ENCODE measurements around the gene HSD17B12.

- TF ChIP-seq CSDC2 (CRISPR knock-in tag; IDR thresholded peaks at IDR 0.05) (no peak), PATZ1 (CRISPR knock-in tag; IDR thresholded peaks at IDR 0.05; ENCODE audit: borderline replicate concordance) (no peak), ZFP30 (CRISPR knock-in tag; IDR thresholded peaks at IDR 0.05) (no peak), BACH2 (CRISPR knock-in tag; IDR thresholded peaks at IDR 0.05; ENCODE audit: borderline replicate concordance) (no peak), RARB (CRISPR knock-in tag; IDR thresholded peaks at IDR 0.05) (no peak), TOX (CRISPR knock-in tag; IDR thresholded peaks at IDR 0.05; ENCODE audit: borderline replicate concordance) (no peak), ZNF565 (CRISPR knock-in tag; conservative IDR thresholded peaks at IDR 0.05; ENCODE audit: low read depth) (no peak), ARNTL (CRISPR knock-in tag; IDR thresholded peaks at IDR 0.05; ENCODE audit: borderline replicate concordance, low read depth) (no peak), ZFP3 (CRISPR knock-in tag; IDR thresholded peaks at IDR 0.05) (no peak), POU6F1 (CRISPR knock-in tag; IDR thresholded peaks at IDR 0.05; ENCODE audit: borderline replicate concordance, low read depth) (no peak), ESRRG (CRISPR knock-in tag; IDR thresholded peaks at IDR 0.05) (no peak)
These were observed 67.6 kb downstream of the HSD17B12 start for GRCh38 chr11:43748095-43748494.
